Fibroblast of peridontal ligament (primary cell): Measurements from ENCODE around the gene ASTN2.

Experiments used
- DNase-seq: peaks from one replicate; pipeline ENCODE4 v3.0.0-alpha.2; 2010; ENCODE audit errors: extremely low read depth

The ASTN2 gene

DNA sequence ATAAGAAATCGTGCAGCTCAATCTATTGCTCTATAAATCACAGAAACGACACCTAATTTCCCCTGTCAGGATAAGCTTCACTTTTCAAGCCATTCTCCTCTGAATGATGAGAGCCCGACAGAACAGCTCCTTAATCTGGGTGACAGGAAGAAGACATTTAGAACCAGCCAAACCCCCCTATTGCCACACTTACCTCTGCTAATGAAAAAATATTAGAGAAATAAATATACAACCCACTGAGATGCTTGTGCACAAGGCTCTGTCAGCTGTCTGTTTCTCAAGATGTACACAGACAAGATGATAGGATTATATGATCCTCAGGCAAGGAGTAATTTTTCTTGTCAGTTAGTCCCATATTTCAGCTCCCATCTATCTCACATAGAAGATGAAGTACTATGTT lies 785.2 kb downstream of the ASTN2 start:
- DNase-seq = no peak

DNA sequence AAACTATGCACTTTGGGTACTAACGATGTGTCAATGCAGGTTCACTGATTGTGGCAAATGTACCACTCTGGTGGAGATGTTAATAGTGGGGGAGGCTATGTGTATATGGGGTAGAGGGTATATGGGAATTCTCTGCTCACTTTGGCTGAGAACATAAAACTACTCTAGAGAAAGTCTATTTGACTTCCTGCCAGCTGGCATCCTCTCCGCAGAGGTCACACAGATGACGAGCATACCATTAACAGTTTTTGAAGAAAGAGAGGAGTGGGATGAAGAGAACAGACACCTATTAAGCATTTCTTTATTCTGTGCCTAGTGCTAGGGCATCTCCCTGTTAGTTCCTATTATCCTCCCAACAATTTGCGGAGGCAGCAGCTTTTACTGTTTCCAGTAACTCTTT lies 786.1 kb downstream of the ASTN2 start:
- DNase-seq = no peak

DNA sequence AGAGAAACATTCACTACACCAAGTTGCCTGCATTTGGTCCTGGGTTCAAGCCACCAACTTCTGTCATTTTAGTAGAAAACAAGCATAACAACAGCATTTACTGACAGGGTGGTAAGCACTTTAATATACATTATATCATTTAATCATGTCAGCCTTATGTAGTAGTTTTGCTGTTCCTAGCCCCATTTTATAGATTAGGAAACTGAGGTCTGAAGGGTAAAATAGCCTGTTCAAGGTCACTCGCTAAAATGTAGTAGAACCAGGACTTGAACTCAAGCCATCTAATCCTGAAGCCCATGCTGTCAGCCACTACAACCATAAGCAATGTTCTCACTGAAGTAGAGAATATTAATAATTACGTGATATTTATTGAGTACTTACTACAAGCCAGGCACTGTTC lies 787.4 kb downstream of the ASTN2 start:
- no peak for DNase-seq

DNA sequence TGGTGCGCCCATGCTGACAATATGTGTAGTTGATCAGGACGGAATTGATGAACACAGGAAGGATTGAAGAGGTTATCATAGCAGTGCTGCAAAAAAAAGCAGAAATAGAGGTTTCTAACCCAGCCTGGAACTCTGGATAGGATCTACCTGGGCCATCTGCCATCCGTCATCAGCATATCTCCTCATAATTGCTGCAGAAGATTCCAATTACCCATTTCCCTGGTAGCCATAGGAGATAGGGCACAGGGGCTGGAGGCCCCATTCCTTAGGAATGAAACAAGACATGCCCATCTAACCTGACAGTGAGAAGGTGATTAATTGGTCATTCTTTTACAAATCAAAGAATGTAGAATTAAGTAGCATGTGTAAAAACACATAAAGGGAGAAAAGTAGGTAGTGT lies 788.1 kb downstream of the ASTN2 start:
- no peak for DNase-seq

- no peak for DNase-seq
These were observed 791.1 kb downstream of the ASTN2 start for GRCh38 chr9:116623715-116624114.

DNA sequence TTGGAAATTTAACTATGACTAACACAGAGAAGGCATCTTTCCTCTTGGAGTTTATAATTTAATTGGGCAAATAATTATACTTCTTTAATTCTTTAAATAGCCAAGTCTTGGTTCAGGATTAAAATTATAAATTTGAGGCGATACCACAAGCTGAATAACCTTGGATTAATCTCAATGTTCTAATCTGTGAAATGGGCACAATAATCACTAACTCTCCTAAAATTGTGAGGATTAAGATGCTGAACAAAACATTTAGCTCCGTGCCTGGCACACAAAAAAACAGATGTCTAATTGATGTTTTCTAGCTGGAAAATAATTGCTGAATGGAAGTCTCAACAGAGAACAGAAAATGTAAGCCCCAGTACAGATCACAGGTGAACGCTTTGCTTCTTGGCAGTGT lies 797.5 kb downstream of the ASTN2 start:
- DNase-seq = no peak

GRCh38 chr9:116616304-116616914 lies 798.4 kb downstream of the ASTN2 start:
- no peak for DNase-seq

DNA sequence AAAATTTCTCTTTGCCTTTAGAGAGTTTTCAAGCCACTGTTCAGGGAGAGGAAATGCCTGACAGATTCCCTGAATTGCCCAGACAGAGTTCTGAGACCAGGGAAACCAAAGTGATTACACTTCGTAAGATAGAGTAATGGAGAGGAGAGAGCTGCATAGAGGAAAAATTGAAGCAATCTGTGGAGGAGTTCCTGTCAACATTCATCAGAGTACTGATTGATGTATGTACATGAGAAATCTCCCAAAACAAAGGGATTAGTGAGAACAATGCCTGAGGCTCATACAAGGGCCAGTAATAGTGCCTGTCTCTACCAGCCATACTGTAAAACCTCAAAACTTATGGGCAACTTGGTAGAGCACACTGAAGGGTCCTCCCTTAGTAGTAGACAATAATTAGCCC lies 806.8 kb downstream of the ASTN2 start:
- no peak for DNase-seq

DNA sequence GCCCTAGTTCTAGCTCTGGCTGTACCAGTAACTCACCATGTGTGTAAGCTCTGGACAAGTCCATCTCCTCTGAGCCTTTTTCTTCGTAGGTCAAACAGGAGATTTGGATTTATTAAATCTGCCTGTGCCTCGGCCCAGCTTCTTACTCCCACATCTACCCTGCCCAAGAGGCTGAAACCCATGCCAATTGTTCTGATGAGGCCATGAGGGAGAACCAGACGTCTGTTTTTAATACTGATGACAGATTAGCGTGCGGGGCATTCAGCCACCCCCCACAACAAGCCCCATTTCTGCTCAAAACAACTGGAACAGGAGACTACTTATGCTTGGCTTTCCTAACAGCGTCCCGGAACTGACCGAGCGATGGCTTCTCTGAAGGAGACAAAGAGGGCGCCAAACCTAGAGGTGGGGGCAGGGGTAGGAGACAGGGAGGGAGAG lies 808.9 kb downstream of the ASTN2 start:
- no peak for DNase-seq

- no peak for DNase-seq
These were observed 809.8 kb downstream of the ASTN2 start for GRCh38 chr9:116605060-116605459.

DNA sequence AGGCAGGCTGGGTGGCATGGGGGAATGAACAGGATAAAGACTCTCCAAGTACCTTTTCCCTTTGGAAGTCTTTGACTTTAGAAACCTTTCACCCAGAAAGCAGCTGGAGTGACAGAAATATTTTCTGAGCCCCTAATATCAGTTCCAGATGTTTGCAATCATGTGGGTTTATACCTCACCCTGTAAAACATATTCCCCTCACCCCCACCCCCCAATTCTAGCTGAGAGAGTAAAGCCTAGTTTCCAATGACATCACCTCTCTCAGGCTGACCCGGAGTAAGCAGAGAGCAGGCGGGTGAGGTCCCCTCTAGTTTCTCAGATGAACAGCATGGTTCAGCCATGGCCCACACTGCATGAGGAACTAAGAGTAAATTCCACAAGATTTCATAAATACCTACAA lies 810.6 kb downstream of the ASTN2 start:
- peak; percentile 17 for DNase-seq

GRCh38 chr9:116599342-116599884 lies 815.4 kb downstream of the ASTN2 start:
- DNase-seq = no peak

GRCh38 chr9:116596646-116597045 lies 818.2 kb downstream of the ASTN2 start:
- no peak for DNase-seq

- DNase-seq = peak; percentile 90
These were observed 820.3 kb downstream of the ASTN2 start for GRCh38 chr9:116594547-116594946.

DNA sequence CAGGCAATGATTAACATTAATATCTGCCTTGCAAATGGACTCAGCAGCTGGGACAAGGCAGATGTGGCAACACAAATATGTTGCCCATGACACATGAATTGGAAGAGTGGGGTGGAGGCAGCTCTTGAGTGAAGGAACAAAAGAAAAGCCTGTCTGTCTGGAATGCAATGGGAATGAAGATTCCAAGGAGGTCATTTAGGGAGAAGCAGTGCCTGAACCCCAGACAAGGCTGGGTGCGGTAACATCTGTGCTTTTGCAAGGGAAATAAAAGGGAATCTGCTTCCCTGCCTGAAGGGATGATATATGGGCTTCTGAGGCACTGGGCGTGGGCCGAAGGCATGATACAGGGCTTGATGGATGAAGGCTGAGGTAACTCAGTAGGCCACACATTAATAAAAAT lies 821.9 kb downstream of the ASTN2 start:
- no peak for DNase-seq

- DNase-seq = peak; percentile 66
These were observed 825.2 kb downstream of the ASTN2 start for GRCh38 chr9:116589392-116590354.

DNA sequence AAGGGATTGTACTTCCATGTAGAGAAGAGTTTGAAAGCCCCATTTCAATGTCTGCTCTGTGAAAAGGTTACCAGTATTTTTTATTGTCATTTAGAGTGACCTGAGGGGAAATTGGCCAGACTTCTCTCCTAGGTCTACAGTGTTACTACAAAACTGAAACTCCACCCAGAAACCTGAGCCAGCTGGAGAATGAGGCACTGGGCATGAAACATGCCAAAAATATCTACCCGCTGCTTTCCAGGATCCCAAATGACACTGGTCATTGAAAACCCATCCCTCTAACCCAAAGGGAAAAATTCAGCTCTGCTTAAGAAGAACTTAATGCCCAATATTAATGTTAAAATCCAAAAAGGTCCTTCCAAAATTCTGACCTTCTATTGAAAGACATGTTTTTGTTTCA lies 826.9 kb downstream of the ASTN2 start:
- no peak for DNase-seq

DNA sequence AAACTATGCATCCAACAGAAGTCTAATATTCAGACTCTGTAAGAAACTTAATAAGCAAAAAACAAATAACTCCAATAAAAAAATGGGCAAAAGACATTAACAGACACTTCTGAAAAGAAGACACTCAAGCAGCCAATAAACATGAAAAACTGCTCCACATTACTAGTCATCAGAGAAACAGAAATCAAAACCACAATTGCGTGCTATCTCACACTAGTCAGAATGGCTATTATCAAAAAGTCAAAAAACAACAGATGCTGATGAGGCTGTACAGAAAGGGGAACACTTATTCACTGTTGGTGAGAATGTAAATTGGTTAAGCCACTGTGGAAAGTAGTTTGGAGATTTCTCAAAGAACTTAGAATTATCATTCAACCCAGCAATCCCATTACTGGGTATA lies 829.0 kb downstream of the ASTN2 start:
- no peak for DNase-seq

GRCh38 chr9:116585204-116585603 lies 829.7 kb downstream of the ASTN2 start:
- no peak for DNase-seq

DNA sequence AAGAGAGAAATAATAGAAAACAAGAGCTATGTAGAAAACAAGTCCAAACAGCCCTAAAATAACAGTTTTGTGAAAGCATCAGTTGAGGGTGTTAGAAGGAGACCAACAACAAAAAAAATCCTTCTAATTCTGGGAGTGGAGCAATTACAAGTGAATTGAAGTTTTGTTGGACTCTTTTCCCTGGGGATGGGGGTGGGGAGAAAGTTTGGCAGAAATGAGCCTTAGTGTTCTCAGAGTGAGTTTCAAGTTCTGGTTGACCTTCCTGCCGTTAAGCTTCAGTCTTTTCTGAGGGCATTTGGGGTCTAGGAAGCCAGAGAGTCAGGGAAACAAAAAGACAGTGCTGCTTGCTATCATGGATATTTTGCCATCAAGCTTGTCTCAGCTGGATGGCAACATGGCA lies 834.0 kb downstream of the ASTN2 start:
- DNase-seq = peak; percentile 25

- no peak for DNase-seq
These were observed 838.5 kb downstream of the ASTN2 start for GRCh38 chr9:116576386-116576785.

DNA sequence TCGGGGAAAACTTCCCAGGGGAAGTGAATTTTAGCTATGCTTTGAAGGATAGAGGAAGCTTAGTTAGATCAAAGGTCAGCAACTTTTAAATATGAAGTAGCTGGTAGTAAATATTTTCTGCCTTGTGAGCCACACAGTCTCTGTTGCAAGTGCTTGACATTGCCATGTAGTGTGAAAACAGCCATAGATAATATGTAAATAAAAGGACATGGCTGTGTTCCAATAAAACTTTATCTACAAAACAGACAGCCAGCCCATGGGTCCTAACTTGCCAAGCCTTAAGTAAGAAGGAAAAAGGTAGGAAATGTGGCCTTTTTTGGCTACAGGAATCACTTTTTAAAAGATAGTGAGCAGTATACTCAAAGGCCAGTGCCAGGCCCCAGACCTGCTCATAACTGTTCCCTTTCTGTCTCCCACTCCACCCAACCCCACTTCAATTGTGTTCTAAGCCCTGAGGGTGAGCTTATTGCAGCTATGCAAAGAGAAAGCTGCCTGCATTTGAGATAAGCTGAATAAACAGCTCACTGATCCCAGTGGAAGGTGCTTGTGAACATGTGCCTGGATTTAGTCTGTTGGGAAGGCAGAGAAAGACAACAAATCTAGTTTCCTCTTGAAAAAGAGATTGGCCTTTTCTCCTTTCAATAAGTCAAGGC lies 840.7 kb downstream of the ASTN2 start:
- no peak for DNase-seq
